Stomach (tissue), 9 donors: ENCODE results near the gene UCHL3. TPM values are rescaled to one million over a fixed set of nuclear protein-coding genes. Genes with fewer than 3 reads are reported as not detected.

ENCODE experiments used
- DNase-seq, 2 donors: peaks; one replicate each; pipeline versions ENCODE4 v3.0.0 to v3.0.0-alpha.2; 2013 to 2019
- H3K27ac ChIP-seq, 5 donors: fragments of 200-600 bp in 4 of 5; sonication (generic) in 4 of 5; one replicate each; pipeline ENCODE4 v1.5.1; 2013 to 2019; ENCODE audit warnings: mild to moderate bottlenecking in 1 of 5, moderate library complexity in 1 of 5
- H3K27me3 ChIP-seq, 3 donors: fragments of 200-600 bp; sonication (generic); one replicate each; pipeline ENCODE4 v1.5.1; 2017 to 2019; ENCODE audit warnings: mixed run types in 1 of 3
- H3K36me3 ChIP-seq, 4 donors: fragments of 200-600 bp; sonication (generic); 1 replicate in 3 of 4; 2 replicates in 1 of 4; pipeline ENCODE4 v1.5.1; 2016 to 2019
- H3K4me1 ChIP-seq, 4 donors: fragments of 200-600 bp; sonication (generic); one replicate each; pipeline ENCODE4 v1.5.1; 2016 to 2019
- H3K4me3 ChIP-seq, 4 donors: fragments of 200-600 bp; sonication (generic) in 3 of 4; one replicate each; pipeline ENCODE4 v1.5.1; 2016 to 2019; ENCODE audit warnings: mild to moderate bottlenecking in 1 of 4
- H3K9me3 ChIP-seq, 4 donors: fragments of 200-600 bp; sonication (generic); one replicate each; pipeline ENCODE4 v1.5.1; 2016 to 2019
- CTCF ChIP-seq, 7 experiments: fragments of 450-650 bp in 4 of 7; fragments of 200-600 bp in 3 of 7; sonication (generic) in 3 of 7; IDR thresholded peaks; one replicate each; pipeline ENCODE4 v1.5.1; 2016 to 2019; ENCODE audit warnings: antibody characterized with exemption in 7 of 7, control low read depth in 2 of 7, mild to moderate bottlenecking in 1 of 7
- EP300 ChIP-seq: sonication (generic); formaldehyde crosslinking; IDR thresholded peaks from one replicate; pipeline ENCODE4 v1.6.1; 2017; ENCODE audit warnings: antibody characterized with exemption
- POLR2A ChIP-seq, 4 donors: fragments of 450-650 bp; IDR thresholded peaks; one replicate each; pipeline ENCODE4 v1.6.1; 2016; ENCODE audit warnings: antibody characterized with exemption in 4 of 4, control low read depth in 2 of 4, mild to moderate bottlenecking in 1 of 4, moderate library complexity in 1 of 4
- POLR2AphosphoS5 ChIP-seq, 3 donors: sonication (generic); formaldehyde crosslinking; IDR thresholded peaks; one replicate each; pipeline ENCODE4 v1.6.1; 2016; ENCODE audit warnings: antibody characterized with exemption in 3 of 3
- WGBS, 5 donors: extraction: QIAGEN DNeasy Blood & Tissue Kit in 3 of 5; methylation state at CpG; one replicate each; pipeline versions ENCODE4 v1.1.5 to v1.1.7; 2013 to 2018; 5-methylcytosine and 5-hydroxymethylcytosine counted together
- intact Hi-C: fragments of 100-400 bp; cut with DNase I; formaldehyde crosslinking; loops from one replicate; pipeline ENCODE4 v1.15.1; 2023; ENCODE audit warnings: low total_unique reads
- polyA plus RNA-seq, 3 donors: library from polyadenylated mRNA; stranded (reverse); fragments of 200-250 nt; gene quantifications; one replicate each; pipeline ENCODE4 v1.2.3, GENCODE V29; 2013
- total RNA-seq, 5 donors: library from RNA; depleted of rRNA; stranded (reverse); fragments of >200 nt; gene quantifications; one replicate each; pipeline versions ENCODE4 v1.1.0 to v1.2.3, GENCODE V29; 2014 to 2016
- donor health status: healthy with polysubstance abuse.
- donor health status: Bipolar disorder and iron deficiency.
- donor health status: healthy.

The UCHL3 gene
- total and polyA plus RNA-seq, 8 donors, result 4.1 to 42.2 (median 23.9) TPM; not detected in 1

GRCh38 chr13:75596657-75597182, 47.1 kb downstream of the UCHL3 start:
- Histone ChIP-seq H3K4me1 (no peaks in the 10 kb centered on the region), H3K9me3 (no peaks in the 10 kb centered on the region), H3K27me3 (no peaks in the 10 kb centered on the region), H3K36me3 (peaks cover 0 to 31% (median 26%) of the 10 kb centered on the region in 4 donors), H3K4me3 (no peak overlapping the region), H3K27ac (no peak overlapping the region)
- intact Hi-C loops, result no loop called here
- no peak for DNase-seq
- no peak for TF ChIP-seq POLR2A (IDR thresholded peaks at IDR 0.05)
- no peak for TF ChIP-seq CTCF (IDR thresholded peaks at IDR 0.05)
- no peak for TF ChIP-seq EP300
- 54 to 64% (median 58%) methylated on average over 1 of the region's 1 CpG for WGBS, 5 donors

DNA sequence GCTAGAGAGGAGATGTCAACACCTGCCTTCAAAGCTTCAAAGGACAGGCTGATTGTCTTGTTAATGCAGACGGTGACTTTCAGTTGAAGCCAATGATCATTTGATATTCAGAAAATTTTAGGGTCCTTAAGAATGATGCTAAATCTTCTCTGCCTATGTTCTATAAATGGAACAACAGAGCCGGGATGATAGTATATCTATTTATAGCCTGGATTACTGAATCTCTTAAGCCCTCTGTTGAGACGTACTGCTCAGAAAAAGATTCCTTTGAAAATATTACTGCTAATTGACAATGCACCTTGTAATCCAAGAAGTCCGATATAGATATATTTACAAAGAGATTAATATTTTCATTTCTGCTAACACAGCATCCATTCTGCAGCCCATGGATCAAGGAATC, 50.8 kb downstream of the UCHL3 start:
- intact Hi-C loops, result no loop called here
- no peak for TF ChIP-seq CTCF (IDR thresholded peaks at IDR 0.05)
- no peak for TF ChIP-seq POLR2AphosphoS5 (IDR thresholded peaks at IDR 0.05)
- no peak for TF ChIP-seq POLR2A (IDR thresholded peaks at IDR 0.05)
- no peak for TF ChIP-seq EP300
- Histone ChIP-seq H3K36me3 (peaks cover 3 to 36% (median 34%) of the 10 kb centered on the region in 4 donors), H3K4me1 (no peaks in the 10 kb centered on the region), H3K4me3 (no peak overlapping the region), H3K27me3 (no peaks in the 10 kb centered on the region), H3K27ac (no peak overlapping the region), H3K9me3 (no peaks in the 10 kb centered on the region)
- DNase-seq, result no peak
- 52 to 76% (median 60%) methylated on average over 4 of the region's 4 CpGs for WGBS, 5 donors

- Histone ChIP-seq H3K36me3 (peaks cover 3 to 37% (median 26%) of the 10 kb centered on the region in 4 donors), H3K27ac (no peak overlapping the region), H3K4me3 (no peak overlapping the region), H3K4me1 (no peaks in the 10 kb centered on the region), H3K27me3 (no peaks in the 10 kb centered on the region), H3K9me3 (no peaks in the 10 kb centered on the region)
- no peak for TF ChIP-seq POLR2AphosphoS5 (IDR thresholded peaks at IDR 0.05)
- TF ChIP-seq EP300, result no peak
- no peak for TF ChIP-seq CTCF (IDR thresholded peaks at IDR 0.05)
- TF ChIP-seq POLR2A (IDR thresholded peaks at IDR 0.05), result no peak
- 96 to 100% (median 98%) methylated on average over 2 of the region's 2 CpGs for WGBS, 5 donors
- DNase-seq, result no peak
- intact Hi-C loops, result no loop called here
Observed at GRCh38 chr13:75603038-75603437, 53.4 kb downstream of the UCHL3 start.

DNA sequence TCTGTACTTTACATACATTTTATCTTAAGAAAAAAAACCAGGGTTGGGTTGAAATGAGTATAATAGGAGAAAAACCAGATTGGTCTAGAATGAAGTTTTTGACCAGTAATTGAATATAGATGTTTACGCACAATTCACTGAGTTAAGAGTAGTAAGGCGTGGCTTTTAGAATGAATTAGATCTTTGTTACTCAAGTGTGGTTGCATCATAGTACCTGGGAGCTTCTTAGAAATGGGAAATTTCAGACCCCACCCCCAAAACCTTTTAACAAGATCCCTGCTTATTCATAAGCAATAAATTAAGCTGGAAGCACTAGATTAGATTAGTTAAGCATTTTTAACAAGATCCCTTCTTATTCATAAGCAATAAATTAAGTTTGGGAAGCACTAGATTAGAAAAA, 57.9 kb downstream of the UCHL3 start:
- no peaks in the 10 kb centered on the region for H3K4me1 ChIP-seq
- H3K9me3 ChIP-seq, result no peaks in the 10 kb centered on the region
- peaks cover 3 to 22% (median 13%) of the 10 kb centered on the region in 4 donors for H3K36me3 ChIP-seq
- 89 to 99% (median 97%) methylated on average over 2 of the region's 2 CpGs for WGBS, 5 donors
- intact Hi-C loops, result no loop called here
- H3K4me3 ChIP-seq, result no peak overlapping the region
- peak in 1 of 2 donors; percentile 5 for DNase-seq
- H3K27me3 ChIP-seq, result no peaks in the 10 kb centered on the region
- TF ChIP-seq CTCF (IDR thresholded peaks at IDR 0.05) (no peak), POLR2A (IDR thresholded peaks at IDR 0.05) (no peak), EP300 (no peak), POLR2AphosphoS5 (IDR thresholded peaks at IDR 0.05) (no peak)
- H3K27ac ChIP-seq, result no peak overlapping the region
